ENCODE results near the gene DCDC2B. TPM values are rescaled to one million over a fixed set of nuclear protein-coding genes. Genes with fewer than 3 reads are reported as not detected.

Gene DCDC2B
- total and polyA plus RNA-seq, 2 experiments from 2014 or later, result 0.21 TPM; not detected in 1

DNA sequence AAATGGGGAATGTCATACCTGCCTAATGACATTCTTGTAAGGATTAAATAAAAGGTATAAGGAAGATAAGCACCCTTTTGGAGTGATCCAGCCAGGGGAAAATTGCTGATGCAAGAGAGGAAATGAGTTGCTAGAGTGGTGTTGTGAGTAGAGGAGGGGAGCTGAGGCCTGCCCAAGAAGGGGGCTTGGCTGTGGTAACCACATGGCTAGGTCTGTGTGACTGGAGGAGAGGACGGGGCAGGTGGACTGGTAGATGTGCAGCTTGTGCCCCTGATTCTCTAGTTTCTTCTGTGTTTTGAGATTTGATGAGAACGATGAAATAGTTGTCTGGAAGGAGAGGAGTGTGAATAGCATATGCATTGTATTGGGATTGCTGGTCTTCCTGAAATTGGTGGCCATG is 22.8 kb upstream of the DCDC2B start:
- no peak for TF ChIP-seq CREB1 (CRISPR knock-in tag; IDR thresholded peaks at IDR 0.05; ENCODE audit: low read depth)
- no peak for TF ChIP-seq STAT1 (IDR thresholded peaks at IDR 0.05; ENCODE audit: unreplicated experiment)
- no peak for DNase-seq (ENCODE audit: low spot score)
- peak overlapping the region; percentile 95 for H3K27ac Mint-ChIP-seq
- ATAC-seq, result no peak
- Histone ChIP-seq H3K27me3 (ENCODE audit: insufficient read depth) (no peaks in the 10 kb centered on the region), H3K4me2 (no peak overlapping the region), H3K4me3 (no peak overlapping the region), H3K4me1 (ENCODE audit: insufficient read depth) (peaks cover 5% of the 10 kb centered on the region), H3K27ac (ENCODE audit: low read depth) (peak overlapping the region; percentile 61), H4K20me1 (replicated peaks; ENCODE audit: insufficient read depth) (peaks cover 42% of the 10 kb centered on the region), H3K79me2 (replicated peaks; ENCODE audit: insufficient read depth) (peaks cover 59% of the 10 kb centered on the region), H3F3A (replicated peaks; ENCODE audit: low read depth) (peaks cover 5% of the 10 kb centered on the region), H3K36me3 (ENCODE audit: insufficient read depth) (peaks cover 62% of the 10 kb centered on the region), H2AFZ (no peak overlapping the region), H3K9me2 (ENCODE audit: insufficient read depth) (no peaks in the 10 kb centered on the region)
- H3K4me1 Mint-ChIP-seq, result peaks cover 19% of the 10 kb centered on the region
- peaks cover 92% of the 10 kb centered on the region for H3K36me3 Mint-ChIP-seq (ENCODE audit: low read depth)
- no peak overlapping the region; the same call in 2 of the 3 replicates for H3K4me3 Mint-ChIP-seq
- no peaks in the 10 kb centered on the region for H3K9me3 Mint-ChIP-seq
- peaks cover 6% of the 10 kb centered on the region for H3K27me3 Mint-ChIP-seq (ENCODE audit: insufficient read depth, low read depth, poor library complexity)

DNA sequence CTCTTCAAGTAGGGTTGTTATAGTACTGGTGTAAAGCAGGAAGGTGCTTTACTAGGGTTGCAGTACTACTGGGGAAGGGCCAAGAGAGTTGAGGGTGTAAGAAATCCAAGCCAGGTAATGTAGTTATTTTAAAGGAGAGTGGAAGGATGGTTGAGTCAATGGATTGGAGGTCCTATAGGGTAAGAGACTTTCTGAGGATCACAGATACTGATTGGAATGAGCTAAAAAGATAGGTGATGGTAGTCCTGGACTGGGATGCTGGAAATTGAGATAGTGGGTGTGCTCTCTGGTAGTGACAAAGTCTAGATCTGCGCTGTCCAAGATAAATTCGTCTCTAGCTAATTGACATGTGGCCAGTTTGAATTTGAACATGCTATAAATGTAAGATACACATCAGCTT is 22.4 kb upstream of the DCDC2B start:
- peaks cover 55% of the 10 kb centered on the region for H3K79me2 ChIP-seq (replicated peaks; ENCODE audit: insufficient read depth)
- H3K27ac Mint-ChIP-seq, result peak overlapping the region; percentile 95
- peaks cover 4% of the 10 kb centered on the region for H3K4me1 ChIP-seq (ENCODE audit: insufficient read depth)
- peaks cover 42% of the 10 kb centered on the region for H4K20me1 ChIP-seq (replicated peaks; ENCODE audit: insufficient read depth)
- no peaks in the 10 kb centered on the region for H3K9me3 Mint-ChIP-seq
- H3K27me3 ChIP-seq (ENCODE audit: insufficient read depth), result no peaks in the 10 kb centered on the region
- H3K9me2 ChIP-seq (ENCODE audit: insufficient read depth), result no peaks in the 10 kb centered on the region
- peaks cover 60% of the 10 kb centered on the region for H3K36me3 ChIP-seq (ENCODE audit: insufficient read depth)
- no peak overlapping the region for H3K4me3 Mint-ChIP-seq
- H3K4me1 Mint-ChIP-seq, result peaks cover 15% of the 10 kb centered on the region
- H3K27ac ChIP-seq (ENCODE audit: low read depth), result peak overlapping the region; percentile 61
- H3K27me3 Mint-ChIP-seq (ENCODE audit: insufficient read depth, low read depth, poor library complexity), result peaks cover 5% of the 10 kb centered on the region
- H2AFZ ChIP-seq, result no peak overlapping the region
- ATAC-seq (no peak), DNase-seq (ENCODE audit: low spot score) (no peak)
- H3K4me3 ChIP-seq, result no peak overlapping the region
- peaks cover 5% of the 10 kb centered on the region for H3F3A ChIP-seq (replicated peaks; ENCODE audit: low read depth)
- peaks cover 92% of the 10 kb centered on the region for H3K36me3 Mint-ChIP-seq (ENCODE audit: low read depth)
- H3K4me2 ChIP-seq, result no peak overlapping the region
- TF ChIP-seq ZNF114 (CRISPR knock-in tag; IDR thresholded peaks at IDR 0.05) (no peak), STAT1 (IDR thresholded peaks at IDR 0.05; ENCODE audit: unreplicated experiment) (no peak), ZNF331 (CRISPR knock-in tag; IDR thresholded peaks at IDR 0.05; ENCODE audit: low read depth) (no peak), POLR2AphosphoS5 (IDR thresholded peaks at IDR 0.05; ENCODE audit: low read depth) (no peak), NANOG (IDR thresholded peaks at IDR 0.05; ENCODE audit: borderline replicate concordance) (no peak), EZH2 (IDR thresholded peaks at IDR 0.05; ENCODE audit: low read depth, unreplicated experiment) (no peak), ETS1 (IDR thresholded peaks at IDR 0.05) (no peak), JUNB (IDR thresholded peaks at IDR 0.05; ENCODE audit: unreplicated experiment) (no peak), ZNF462 (CRISPR knock-in tag; IDR thresholded peaks at IDR 0.05) (no peak), EZH2phosphoT487 (IDR thresholded peaks at IDR 0.05; ENCODE audit: unreplicated experiment) (no peak)
- TF ChIP-seq, protein P1, sequence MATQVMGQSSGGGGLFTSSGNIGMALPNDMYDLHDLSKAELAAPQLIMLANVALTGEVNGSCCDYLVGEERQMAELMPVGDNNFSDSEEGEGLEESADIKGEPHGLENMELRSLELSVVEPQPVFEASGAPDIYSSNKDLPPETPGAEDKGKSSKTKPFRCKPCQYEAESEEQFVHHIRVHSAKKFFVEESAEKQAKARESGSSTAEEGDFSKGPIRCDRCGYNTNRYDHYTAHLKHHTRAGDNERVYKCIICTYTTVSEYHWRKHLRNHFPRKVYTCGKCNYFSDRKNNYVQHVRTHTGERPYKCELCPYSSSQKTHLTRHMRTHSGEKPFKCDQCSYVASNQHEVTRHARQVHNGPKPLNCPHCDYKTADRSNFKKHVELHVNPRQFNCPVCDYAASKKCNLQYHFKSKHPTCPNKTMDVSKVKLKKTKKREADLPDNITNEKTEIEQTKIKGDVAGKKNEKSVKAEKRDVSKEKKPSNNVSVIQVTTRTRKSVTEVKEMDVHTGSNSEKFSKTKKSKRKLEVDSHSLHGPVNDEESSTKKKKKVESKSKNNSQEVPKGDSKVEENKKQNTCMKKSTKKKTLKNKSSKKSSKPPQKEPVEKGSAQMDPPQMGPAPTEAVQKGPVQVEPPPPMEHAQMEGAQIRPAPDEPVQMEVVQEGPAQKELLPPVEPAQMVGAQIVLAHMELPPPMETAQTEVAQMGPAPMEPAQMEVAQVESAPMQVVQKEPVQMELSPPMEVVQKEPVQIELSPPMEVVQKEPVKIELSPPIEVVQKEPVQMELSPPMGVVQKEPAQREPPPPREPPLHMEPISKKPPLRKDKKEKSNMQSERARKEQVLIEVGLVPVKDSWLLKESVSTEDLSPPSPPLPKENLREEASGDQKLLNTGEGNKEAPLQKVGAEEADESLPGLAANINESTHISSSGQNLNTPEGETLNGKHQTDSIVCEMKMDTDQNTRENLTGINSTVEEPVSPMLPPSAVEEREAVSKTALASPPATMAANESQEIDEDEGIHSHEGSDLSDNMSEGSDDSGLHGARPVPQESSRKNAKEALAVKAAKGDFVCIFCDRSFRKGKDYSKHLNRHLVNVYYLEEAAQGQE (IDR thresholded peaks at IDR 0.05; ENCODE audit: unreplicated experiment), result no peak

Measured in GM23338 (cell line).